GM21825 (cell line): ENCODE measurements around the gene ATP8B1.
A peak's percentile ranks its signal among the peaks of the same experiment; 100 is the strongest.

Experiments
- ATAC-seq: cut with Tn5 transposase; IDR thresholded peaks from one replicate; pipeline ENCODE4 v1.9.1; 2021; ENCODE audit warnings: mild to moderate bottlenecking, moderate library complexity; ENCODE audit not compliant: unreplicated experiment

ATP8B1 gene

GRCh38 chr18:57794951-57795728 is 8.0 kb downstream of the ATP8B1 start:
- ATAC-seq: no peak

GRCh38 chr18:57793302-57793986 is 9.7 kb downstream of the ATP8B1 start:
- ATAC-seq: no peak

GRCh38 chr18:57792631-57793301 is 10.3 kb downstream of the ATP8B1 start:
- no peak for ATAC-seq

GRCh38 chr18:57791911-57792310 is 11.2 kb downstream of the ATP8B1 start:
- no peak for ATAC-seq

GRCh38 chr18:57791192-57791591 is 11.9 kb downstream of the ATP8B1 start:
- ATAC-seq: no peak

GRCh38 chr18:57790316-57790715 is 12.8 kb downstream of the ATP8B1 start:
- ATAC-seq: no peak

- ATAC-seq: no peak
Observed at GRCh38 chr18:57789759-57790158, 13.4 kb downstream of the ATP8B1 start.

- no peak for ATAC-seq
Observed at GRCh38 chr18:57789090-57789489, 14.0 kb downstream of the ATP8B1 start.

GRCh38 chr18:57787068-57787685 is 15.9 kb downstream of the ATP8B1 start:
- ATAC-seq: no peak

- no peak for ATAC-seq
Observed at GRCh38 chr18:57785751-57786437, 17.2 kb downstream of the ATP8B1 start.

GRCh38 chr18:57784801-57785114 is 18.4 kb downstream of the ATP8B1 start:
- no peak for ATAC-seq

GRCh38 chr18:57784034-57784800 is 18.9 kb downstream of the ATP8B1 start:
- ATAC-seq: no peak

- no peak for ATAC-seq
Observed at GRCh38 chr18:57782049-57782448, 21.1 kb downstream of the ATP8B1 start.

- ATAC-seq: peak; percentile 76
Observed at GRCh38 chr18:57780706-57781347, 22.3 kb downstream of the ATP8B1 start.

GRCh38 chr18:57780318-57780705 is 22.8 kb downstream of the ATP8B1 start:
- ATAC-seq: peak; percentile 18

GRCh38 chr18:57776767-57777166 is 26.3 kb downstream of the ATP8B1 start:
- ATAC-seq: no peak

GRCh38 chr18:57776354-57776753 is 26.8 kb downstream of the ATP8B1 start:
- no peak for ATAC-seq

- no peak for ATAC-seq
Observed at GRCh38 chr18:57775937-57776336, 27.2 kb downstream of the ATP8B1 start.

- ATAC-seq: no peak
Observed at GRCh38 chr18:57772387-57772799, 30.7 kb downstream of the ATP8B1 start.

GRCh38 chr18:57771626-57772025 is 31.5 kb downstream of the ATP8B1 start:
- no peak for ATAC-seq
